Ectodermal cell (in vitro differentiated cells): ENCODE data around the gene CABLES1.

Source experiments
- H3K27ac ChIP-seq: 2 replicates; pipeline ENCODE4 v1.7.0; 2013; ENCODE audit warnings: mild to moderate bottlenecking, low read depth, low read length; ENCODE audit not compliant: insufficient read depth, poor library complexity, severe bottlenecking
- H3K27me3 ChIP-seq: 2 replicates; pipeline ENCODE4 v1.7.0; 2013; ENCODE audit warnings: mild to moderate bottlenecking, low read length; ENCODE audit not compliant: insufficient read depth, control insufficient read depth, poor library complexity, severe bottlenecking
- H3K36me3 ChIP-seq: one replicate; pipeline ENCODE4 v1.7.0; 2013; ENCODE audit warnings: low read length; ENCODE audit not compliant: control insufficient read depth, insufficient read depth
- H3K4me1 ChIP-seq: one replicate; pipeline ENCODE4 v1.7.0; 2013; ENCODE audit warnings: low read length; ENCODE audit not compliant: control insufficient read depth, insufficient read depth
- H3K4me3 ChIP-seq: 2 replicates; pipeline ENCODE4 v1.7.0; 2013; ENCODE audit warnings: low read depth, low read length, control low read depth; ENCODE audit not compliant: insufficient read depth
- H3K9me3 ChIP-seq: 2 replicates; pipeline ENCODE4 v1.7.0; 2013; ENCODE audit warnings: mild to moderate bottlenecking, low read length, moderate library complexity; ENCODE audit not compliant: control insufficient read depth
- WGBS, 2 experiments: methylation state at CpG; one replicate each; pipeline ENCODE4 v1.1.7; 2013; ENCODE audit warnings: missing lambda C conversion rate in 2 of 2; 5-methylcytosine and 5-hydroxymethylcytosine counted together

Gene CABLES1

GRCh38 chr18:23204589-23205235 is 69.4 kb downstream of the CABLES1 start:
- Histone ChIP-seq H3K9me3 (no peaks in the 10 kb centered on the region), H3K4me1 (peaks cover 8% of the 10 kb centered on the region), H3K27ac (no peak overlapping the region), H3K4me3 (no peak overlapping the region), H3K27me3 (no peaks in the 10 kb centered on the region), H3K36me3 (no peaks in the 10 kb centered on the region)
- WGBS, 2 experiments, result 94 to 95% methylated on average over 9 to 10 of the region's 10 CpGs

- H3K4me1 ChIP-seq, result peaks cover 4% of the 10 kb centered on the region
- no peaks in the 10 kb centered on the region for H3K36me3 ChIP-seq
- 94 to 96% methylated on average over 9 of the region's 9 CpGs for WGBS, 2 experiments
- no peaks in the 10 kb centered on the region for H3K9me3 ChIP-seq
- H3K27me3 ChIP-seq, result no peaks in the 10 kb centered on the region
- no peak overlapping the region for H3K27ac ChIP-seq
- no peak overlapping the region for H3K4me3 ChIP-seq
These were observed 70.7 kb downstream of the CABLES1 start for GRCh38 chr18:23205980-23206379.

- H3K9me3 ChIP-seq, result no peaks in the 10 kb centered on the region
- no peak overlapping the region for H3K27ac ChIP-seq
- no peak overlapping the region for H3K4me3 ChIP-seq
- no peaks in the 10 kb centered on the region for H3K27me3 ChIP-seq
- no peaks in the 10 kb centered on the region for H3K4me1 ChIP-seq
- WGBS, 2 experiments, result 88 to 89% methylated on average over 9 of the region's 9 CpGs
- H3K36me3 ChIP-seq, result no peaks in the 10 kb centered on the region
These were observed 72.1 kb downstream of the CABLES1 start for GRCh38 chr18:23207191-23207955.

GRCh38 chr18:23207994-23208393 is 72.7 kb downstream of the CABLES1 start:
- Histone ChIP-seq H3K9me3 (no peaks in the 10 kb centered on the region), H3K27ac (no peak overlapping the region), H3K27me3 (no peaks in the 10 kb centered on the region), H3K36me3 (no peaks in the 10 kb centered on the region), H3K4me3 (no peak overlapping the region), H3K4me1 (no peaks in the 10 kb centered on the region)
- WGBS, 2 experiments, result 92 to 97% methylated on average over 6 of the region's 6 CpGs

DNA sequence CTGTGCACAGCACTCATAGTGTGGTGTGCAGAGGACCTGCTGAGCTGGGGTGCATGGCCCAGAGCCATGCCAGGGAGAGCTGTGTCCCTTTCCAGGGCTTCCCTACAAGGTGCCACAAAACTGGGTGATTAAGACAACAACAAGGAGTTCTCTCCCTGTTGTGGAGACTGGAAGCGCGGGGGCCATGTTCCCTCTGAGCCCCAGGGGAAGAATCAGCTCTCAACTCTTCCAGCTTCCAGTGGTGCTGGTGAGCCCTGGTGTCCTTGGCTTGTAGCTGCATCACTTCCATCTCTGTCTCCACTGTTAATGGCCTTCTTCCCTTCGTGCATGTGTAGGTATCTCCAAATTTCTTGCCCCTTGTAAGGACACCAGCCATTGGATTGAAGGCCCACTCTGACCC is 73.3 kb downstream of the CABLES1 start:
- WGBS, 2 experiments, result 95 to 96% methylated on average over 3 of the region's 3 CpGs
- Histone ChIP-seq H3K9me3 (no peaks in the 10 kb centered on the region), H3K4me1 (no peaks in the 10 kb centered on the region), H3K27ac (no peak overlapping the region), H3K4me3 (no peak overlapping the region), H3K36me3 (no peaks in the 10 kb centered on the region), H3K27me3 (no peaks in the 10 kb centered on the region)

GRCh38 chr18:23209031-23209430 is 73.7 kb downstream of the CABLES1 start:
- no peak overlapping the region for H3K27ac ChIP-seq
- WGBS, 2 experiments, result 94% methylated on average over 3 of the region's 3 CpGs
- no peaks in the 10 kb centered on the region for H3K4me1 ChIP-seq
- H3K4me3 ChIP-seq, result no peak overlapping the region
- no peaks in the 10 kb centered on the region for H3K9me3 ChIP-seq
- no peaks in the 10 kb centered on the region for H3K27me3 ChIP-seq
- H3K36me3 ChIP-seq, result no peaks in the 10 kb centered on the region

GRCh38 chr18:23209796-23210195 is 74.5 kb downstream of the CABLES1 start:
- H3K4me3 ChIP-seq, result no peak overlapping the region
- H3K27ac ChIP-seq, result no peak overlapping the region
- no peaks in the 10 kb centered on the region for H3K9me3 ChIP-seq
- H3K36me3 ChIP-seq, result no peaks in the 10 kb centered on the region
- WGBS, 2 experiments, result 88 to 92% methylated on average over 7 of the region's 7 CpGs
- no peaks in the 10 kb centered on the region for H3K27me3 ChIP-seq
- H3K4me1 ChIP-seq, result no peaks in the 10 kb centered on the region

DNA sequence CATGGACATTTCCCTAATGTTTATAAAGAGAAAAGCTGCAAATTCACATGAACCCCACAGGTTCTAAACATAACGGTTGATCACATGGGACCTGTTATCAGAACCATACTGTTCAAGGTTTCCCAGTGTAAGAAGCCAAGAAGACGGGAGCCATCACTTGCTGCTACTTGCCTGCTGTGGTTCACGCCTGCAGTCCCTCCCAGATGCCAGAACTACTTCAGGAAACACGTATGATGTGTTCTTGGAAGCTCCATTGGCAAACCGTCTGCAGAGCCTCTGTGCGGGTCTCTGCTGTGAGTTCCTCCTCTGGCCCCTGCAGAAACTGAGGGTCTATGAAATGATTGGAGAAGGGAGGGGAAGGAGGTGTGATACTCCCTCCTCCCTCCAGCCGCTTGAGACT is 75.2 kb downstream of the CABLES1 start:
- no peaks in the 10 kb centered on the region for H3K4me1 ChIP-seq
- no peak overlapping the region for H3K27ac ChIP-seq
- no peak overlapping the region for H3K4me3 ChIP-seq
- 95 to 96% methylated on average over 7 of the region's 7 CpGs for WGBS, 2 experiments
- H3K36me3 ChIP-seq, result no peaks in the 10 kb centered on the region
- H3K27me3 ChIP-seq, result no peaks in the 10 kb centered on the region
- no peaks in the 10 kb centered on the region for H3K9me3 ChIP-seq

GRCh38 chr18:23211146-23211545 is 75.9 kb downstream of the CABLES1 start:
- WGBS, 2 experiments, result 94 to 95% methylated on average over 3 of the region's 3 CpGs

DNA sequence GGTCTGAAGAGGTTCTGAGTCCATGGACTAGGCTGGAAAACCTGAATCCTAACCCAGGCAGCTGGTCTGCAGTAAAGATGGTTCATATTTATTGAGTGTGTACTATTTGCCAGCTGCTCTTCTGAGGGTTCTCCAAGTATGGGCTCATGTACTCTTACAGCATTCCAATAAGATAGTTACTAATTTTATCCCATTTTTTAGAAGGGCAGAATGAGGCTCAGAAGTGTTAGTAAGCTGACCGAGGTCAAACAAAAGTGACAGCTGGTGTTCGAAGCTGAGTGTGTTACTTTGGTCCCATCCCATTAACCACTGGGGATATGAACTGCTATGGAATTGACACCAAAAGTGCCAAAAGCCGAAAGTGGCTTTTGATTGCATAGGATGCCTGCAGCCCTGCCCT is 76.9 kb downstream of the CABLES1 start:
- no peaks in the 10 kb centered on the region for H3K4me1 ChIP-seq
- H3K27ac ChIP-seq, result no peak overlapping the region
- no peaks in the 10 kb centered on the region for H3K27me3 ChIP-seq
- no peaks in the 10 kb centered on the region for H3K9me3 ChIP-seq
- no peaks in the 10 kb centered on the region for H3K36me3 ChIP-seq
- no peak overlapping the region for H3K4me3 ChIP-seq
- WGBS, 2 experiments, result 92 to 96% methylated on average over 3 of the region's 3 CpGs

More at GRCh38 chr18:23211146-23211545, 75.9 kb downstream of the CABLES1 start:
- H3K27me3 ChIP-seq, result no peaks in the 10 kb centered on the region
- no peaks in the 10 kb centered on the region for H3K9me3 ChIP-seq
- H3K4me3 ChIP-seq, result no peak overlapping the region
- H3K36me3 ChIP-seq, result no peaks in the 10 kb centered on the region
- H3K4me1 ChIP-seq, result no peaks in the 10 kb centered on the region
- no peak overlapping the region for H3K27ac ChIP-seq
